IgD-negative memory B cell (primary cell): ENCODE results near the gene PRICKLE1. TPM values are rescaled to one million over a fixed set of nuclear protein-coding genes. Genes with fewer than 3 reads are reported as not detected.

Experiments
- H3K27ac Mint-ChIP-seq, 3 donors: one replicate each; pipeline ENCODE4 v1.8.0; 2020 to 2022; ENCODE audit warnings: mild to moderate bottlenecking in 3 of 3, mixed read lengths in 3 of 3, moderate library complexity in 1 of 3
- H3K27me3 Mint-ChIP-seq: one replicate; pipeline ENCODE4 v1.8.0; 2021; ENCODE audit warnings: mixed read lengths
- H3K36me3 Mint-ChIP-seq: one replicate; pipeline ENCODE4 v1.8.0; 2020; ENCODE audit warnings: mild to moderate bottlenecking, mixed read lengths
- H3K4me1 Mint-ChIP-seq, 3 donors: one replicate each; pipeline ENCODE4 v1.8.0; 2020 to 2022; ENCODE audit warnings: mixed read lengths in 3 of 3, mild to moderate bottlenecking in 1 of 3
- H3K4me3 Mint-ChIP-seq, 4 donors: one replicate each; pipeline ENCODE4 v1.8.0; 2020 to 2022; ENCODE audit warnings: mild to moderate bottlenecking in 4 of 4, mixed read lengths in 4 of 4, moderate library complexity in 3 of 4
- H3K9me3 Mint-ChIP-seq, 3 donors: one replicate each; pipeline ENCODE4 v1.8.0; 2020 to 2021; ENCODE audit warnings: mixed read lengths in 3 of 3, mild to moderate bottlenecking in 1 of 3
- polyA plus RNA-seq: library from polyadenylated mRNA; unstranded; fragments of 300-500 nt; fragmentation: Illumina TruSeq; gene quantifications from one replicate; pipeline ENCODE4 v1.2.3, GENCODE V29; 2021

The PRICKLE1 gene
- polyA plus RNA-seq, result 17.0 TPM

- H3K27me3 Mint-ChIP-seq, result peaks cover 46% of the 10 kb centered on the region
These were observed at the start of gene PRICKLE1 for GRCh38 chr12:42589465-42590329. Gene PRICKLE1, minus strand, starts transcription at chr12:42589746. Its CDS starts 117,230 bp downstream, at chr12:42472516.

DNA sequence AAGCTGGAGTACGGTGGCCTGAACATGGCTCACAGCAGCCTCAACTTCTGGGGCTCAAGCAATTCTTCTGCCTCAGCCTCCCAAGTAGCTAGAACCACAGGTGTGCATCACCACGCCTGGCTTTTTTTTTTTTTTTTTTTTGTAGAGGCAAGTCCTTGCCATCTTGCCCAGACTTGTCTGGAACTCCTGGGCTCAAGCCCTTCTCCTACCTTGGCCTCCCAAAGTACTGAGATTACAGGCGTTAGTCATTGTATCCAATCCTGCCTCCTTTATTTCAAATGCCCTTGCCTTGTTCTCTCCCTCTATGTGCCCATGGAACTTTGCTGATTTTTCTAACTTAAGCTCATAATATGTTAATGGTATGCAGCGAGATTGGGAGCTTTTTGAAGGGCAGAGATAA, 49.2 kb upstream of the PRICKLE1 start:
- Mint-ChIP-seq H3K27me3 (no peaks in the 10 kb centered on the region), H3K4me3 (no peak overlapping the region), H3K4me1 (no peaks in the 10 kb centered on the region), H3K9me3 (no peaks in the 10 kb centered on the region), H3K36me3 (no peaks in the 10 kb centered on the region), H3K27ac (no peak overlapping the region)

More at GRCh38 chr12:42589465-42590329, at the start of gene PRICKLE1:
- H3K4me1 Mint-ChIP-seq, result peaks cover 6 to 15% (median 8%) of the 10 kb centered on the region in 3 donors
- H3K27ac Mint-ChIP-seq, result peak within 1 kb of the TSS; percentile 43 to 86 (median 76)
- H3K4me3 Mint-ChIP-seq, result peak within 1 kb of the TSS; percentile 85 to 96 (median 92)
- no peaks in the 10 kb centered on the region for H3K36me3 Mint-ChIP-seq
- no peaks in the 10 kb centered on the region for H3K9me3 Mint-ChIP-seq

GRCh38 chr12:42638011-42638410, 48.5 kb upstream of the PRICKLE1 start:
- Mint-ChIP-seq H3K36me3 (no peaks in the 10 kb centered on the region), H3K4me3 (no peak overlapping the region), H3K27ac (no peak overlapping the region), H3K4me1 (no peaks in the 10 kb centered on the region), H3K27me3 (peaks cover 1% of the 10 kb centered on the region), H3K9me3 (peaks cover 0 to under 1% (median 0%) of the 10 kb centered on the region in 3 donors)

DNA sequence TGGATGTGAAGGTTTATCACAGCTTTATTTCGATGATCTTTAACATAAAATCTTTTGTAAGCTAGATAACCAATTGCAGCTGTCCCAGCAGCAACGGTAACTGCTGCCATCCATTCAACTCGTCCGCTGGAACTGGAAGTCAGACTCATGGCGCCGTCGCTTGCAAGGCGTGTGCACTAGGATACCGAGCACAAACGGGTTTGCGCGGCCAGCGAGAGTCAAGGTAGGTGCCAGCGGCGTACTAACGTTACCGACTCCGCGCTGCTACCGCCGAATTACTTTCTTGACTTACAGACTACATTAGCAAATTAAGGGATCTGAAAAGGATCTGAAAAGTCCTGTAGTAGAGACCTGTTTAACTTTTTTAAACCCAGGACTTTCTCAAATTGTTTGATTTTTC, 47.4 kb upstream of the PRICKLE1 start:
- Mint-ChIP-seq H3K4me3 (no peak overlapping the region), H3K27me3 (peaks cover 1% of the 10 kb centered on the region), H3K9me3 (peaks cover 0 to 2% (median 0%) of the 10 kb centered on the region in 3 donors), H3K4me1 (no peaks in the 10 kb centered on the region), H3K27ac (no peak overlapping the region), H3K36me3 (no peaks in the 10 kb centered on the region)

DNA sequence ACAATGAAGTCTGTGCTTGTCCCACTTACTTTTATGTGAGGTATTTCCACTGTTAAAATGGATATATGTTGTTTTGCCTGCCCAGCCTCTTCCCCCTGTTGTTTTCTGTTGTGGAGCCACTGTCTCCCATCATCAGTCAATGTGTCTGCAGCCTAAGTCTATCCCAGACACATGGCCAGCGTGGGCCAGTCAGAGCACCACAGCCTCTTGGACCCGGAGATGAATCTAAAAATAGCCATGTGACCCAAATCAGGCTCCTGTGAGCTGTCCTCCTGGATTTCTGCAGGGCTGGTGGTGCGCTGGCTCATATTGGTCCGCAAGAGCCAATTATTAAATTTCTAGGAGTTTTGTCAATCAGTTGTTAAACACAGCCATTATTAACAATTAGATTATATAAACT, 44.0 kb upstream of the PRICKLE1 start:
- no peaks in the 10 kb centered on the region for H3K4me1 Mint-ChIP-seq
- H3K27ac Mint-ChIP-seq, result no peak overlapping the region
- H3K9me3 Mint-ChIP-seq, result peaks cover 0 to 2% (median 0%) of the 10 kb centered on the region in 3 donors
- H3K27me3 Mint-ChIP-seq, result peaks cover 1% of the 10 kb centered on the region
- no peaks in the 10 kb centered on the region for H3K36me3 Mint-ChIP-seq
- H3K4me3 Mint-ChIP-seq, result no peak overlapping the region

DNA sequence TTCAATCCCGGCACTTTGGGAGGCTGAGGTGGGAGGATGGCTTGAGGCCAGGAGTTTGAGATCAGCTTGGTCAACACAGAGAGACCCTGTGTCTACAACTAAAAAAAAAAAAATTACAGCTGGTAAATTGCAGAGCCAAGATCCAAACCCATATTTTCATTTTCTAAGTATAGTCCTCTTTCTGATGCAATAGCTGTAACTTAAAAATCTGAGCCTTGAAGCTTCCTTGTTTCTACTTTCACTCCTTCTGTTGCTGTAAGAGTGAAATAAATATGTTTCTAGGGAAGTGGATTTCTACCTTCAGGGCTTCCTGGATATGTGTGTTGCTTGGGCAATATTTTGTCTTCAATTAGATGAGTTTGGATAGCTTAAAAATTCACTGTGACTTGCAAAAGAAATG, 42.0 kb upstream of the PRICKLE1 start:
- Mint-ChIP-seq H3K36me3 (no peaks in the 10 kb centered on the region), H3K9me3 (peaks cover 0 to 2% (median 0%) of the 10 kb centered on the region in 3 donors), H3K4me3 (no peak overlapping the region), H3K27ac (no peak overlapping the region), H3K4me1 (no peaks in the 10 kb centered on the region), H3K27me3 (peaks cover 1% of the 10 kb centered on the region)

DNA sequence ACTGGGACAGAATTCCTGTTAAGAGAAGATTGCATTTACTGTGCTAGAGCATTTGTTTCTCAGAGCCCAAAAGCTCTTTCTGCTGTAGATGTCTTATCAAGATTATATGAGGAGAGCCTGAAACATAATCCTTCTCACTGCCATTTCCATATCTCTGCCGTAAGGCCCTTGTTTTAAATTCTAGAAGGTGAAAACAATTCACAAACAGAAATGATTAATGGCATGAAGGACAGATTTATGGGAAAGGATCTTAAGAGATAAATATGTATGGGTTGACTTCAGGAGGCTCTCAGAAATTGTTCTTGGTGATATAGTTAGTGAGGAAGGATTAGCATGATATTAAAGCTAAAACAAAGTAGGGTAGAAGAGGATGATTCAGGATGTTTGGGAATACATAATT, 40.8 kb upstream of the PRICKLE1 start:
- H3K36me3 Mint-ChIP-seq, result no peaks in the 10 kb centered on the region
- H3K4me1 Mint-ChIP-seq, result no peaks in the 10 kb centered on the region
- no peak overlapping the region for H3K4me3 Mint-ChIP-seq
- no peak overlapping the region for H3K27ac Mint-ChIP-seq
- H3K9me3 Mint-ChIP-seq, result peaks cover 0 to 2% (median 0%) of the 10 kb centered on the region in 3 donors
- peaks cover 1% of the 10 kb centered on the region for H3K27me3 Mint-ChIP-seq

DNA sequence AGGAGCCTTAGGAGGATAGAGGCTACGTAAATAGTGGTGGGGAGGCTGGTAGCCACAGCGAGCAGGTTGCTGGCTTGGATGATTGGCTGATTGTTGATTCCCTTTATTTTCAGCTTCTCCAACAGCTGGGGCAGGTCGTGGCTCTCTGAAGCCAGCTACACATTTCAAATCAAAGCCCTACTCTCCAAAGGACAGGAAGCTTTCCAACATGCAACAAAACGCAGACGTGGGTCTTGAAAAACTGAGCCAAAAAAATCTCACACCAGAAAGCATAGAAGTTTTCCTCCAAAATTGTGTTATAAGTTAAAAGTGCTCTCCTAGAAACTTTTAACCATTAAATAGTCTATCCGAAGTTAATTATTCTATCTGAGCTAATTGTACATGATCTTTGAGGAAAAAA, 37.6 kb upstream of the PRICKLE1 start:
- no peak overlapping the region for H3K27ac Mint-ChIP-seq
- peaks cover 0 to 4% (median 2%) of the 10 kb centered on the region in 3 donors for H3K9me3 Mint-ChIP-seq
- H3K36me3 Mint-ChIP-seq, result no peaks in the 10 kb centered on the region
- no peaks in the 10 kb centered on the region for H3K27me3 Mint-ChIP-seq
- no peak overlapping the region for H3K4me3 Mint-ChIP-seq
- no peaks in the 10 kb centered on the region for H3K4me1 Mint-ChIP-seq

- no peaks in the 10 kb centered on the region for H3K4me1 Mint-ChIP-seq
- H3K27ac Mint-ChIP-seq, result no peak overlapping the region
- peaks cover 0 to 6% (median 2%) of the 10 kb centered on the region in 3 donors for H3K9me3 Mint-ChIP-seq
- H3K4me3 Mint-ChIP-seq, result no peak overlapping the region
- no peaks in the 10 kb centered on the region for H3K36me3 Mint-ChIP-seq
- no peaks in the 10 kb centered on the region for H3K27me3 Mint-ChIP-seq
These were observed 36.1 kb upstream of the PRICKLE1 start for GRCh38 chr12:42625611-42626010.

- no peak overlapping the region for H3K4me3 Mint-ChIP-seq
- peaks cover 1% of the 10 kb centered on the region for H3K36me3 Mint-ChIP-seq
- H3K4me1 Mint-ChIP-seq, result no peaks in the 10 kb centered on the region
- H3K27ac Mint-ChIP-seq, result no peak overlapping the region
- peaks cover 2 to 22% (median 10%) of the 10 kb centered on the region in 3 donors for H3K9me3 Mint-ChIP-seq
- H3K27me3 Mint-ChIP-seq, result peaks cover 1% of the 10 kb centered on the region
These were observed 28.1 kb upstream of the PRICKLE1 start for GRCh38 chr12:42617622-42618021.

- Mint-ChIP-seq H3K4me3 (no peak overlapping the region), H3K27ac (no peak overlapping the region), H3K4me1 (no peaks in the 10 kb centered on the region), H3K27me3 (peaks cover under 1% of the 10 kb centered on the region), H3K36me3 (peaks cover 4% of the 10 kb centered on the region), H3K9me3 (peaks cover 2 to 22% (median 8%) of the 10 kb centered on the region in 3 donors)
These were observed 25.5 kb upstream of the PRICKLE1 start for GRCh38 chr12:42615006-42615405.

- Mint-ChIP-seq H3K27me3 (no peaks in the 10 kb centered on the region), H3K36me3 (peaks cover 2% of the 10 kb centered on the region), H3K27ac (no peak overlapping the region), H3K4me1 (no peaks in the 10 kb centered on the region), H3K9me3 (peaks cover 1 to 8% (median 2%) of the 10 kb centered on the region in 3 donors), H3K4me3 (no peak overlapping the region)
These were observed 22.7 kb upstream of the PRICKLE1 start for GRCh38 chr12:42612231-42612613.

DNA sequence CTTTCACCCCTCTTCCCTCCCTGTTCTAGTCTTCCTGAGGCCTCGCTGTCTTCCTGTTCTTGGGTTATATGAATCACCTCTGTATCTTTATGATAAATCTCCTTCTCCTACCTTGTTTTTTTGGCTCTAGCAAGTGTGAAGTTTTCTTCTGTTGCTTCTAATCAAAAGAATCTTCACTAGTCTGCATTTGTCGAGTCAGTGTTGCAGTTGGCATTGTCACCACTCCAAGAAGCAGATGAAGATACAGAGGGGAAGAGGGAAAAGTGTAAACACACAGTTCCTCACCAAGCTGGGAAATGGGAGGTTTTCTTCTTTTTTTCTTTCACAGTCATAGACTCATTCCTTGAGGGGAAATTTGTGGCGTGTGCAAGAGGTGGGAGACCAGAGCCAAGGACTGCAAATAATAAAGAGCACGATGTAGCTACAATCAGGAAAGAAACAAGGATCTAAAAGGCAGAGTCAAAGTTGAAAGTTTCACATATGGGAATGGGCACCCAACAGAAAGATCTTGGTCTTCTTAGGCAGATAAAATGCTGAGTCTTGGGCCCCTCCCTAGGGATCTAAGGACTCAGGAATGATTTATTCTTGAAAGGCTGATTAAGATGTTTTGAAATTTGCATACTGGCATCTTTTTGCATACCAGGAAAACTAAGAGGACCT, 22.2 kb upstream of the PRICKLE1 start:
- H3K36me3 Mint-ChIP-seq, result peaks cover 2% of the 10 kb centered on the region
- no peaks in the 10 kb centered on the region for H3K4me1 Mint-ChIP-seq
- H3K27ac Mint-ChIP-seq, result no peak overlapping the region
- peaks cover 1 to 8% (median 2%) of the 10 kb centered on the region in 3 donors for H3K9me3 Mint-ChIP-seq
- H3K27me3 Mint-ChIP-seq, result no peaks in the 10 kb centered on the region
- H3K4me3 Mint-ChIP-seq, result no peak overlapping the region

DNA sequence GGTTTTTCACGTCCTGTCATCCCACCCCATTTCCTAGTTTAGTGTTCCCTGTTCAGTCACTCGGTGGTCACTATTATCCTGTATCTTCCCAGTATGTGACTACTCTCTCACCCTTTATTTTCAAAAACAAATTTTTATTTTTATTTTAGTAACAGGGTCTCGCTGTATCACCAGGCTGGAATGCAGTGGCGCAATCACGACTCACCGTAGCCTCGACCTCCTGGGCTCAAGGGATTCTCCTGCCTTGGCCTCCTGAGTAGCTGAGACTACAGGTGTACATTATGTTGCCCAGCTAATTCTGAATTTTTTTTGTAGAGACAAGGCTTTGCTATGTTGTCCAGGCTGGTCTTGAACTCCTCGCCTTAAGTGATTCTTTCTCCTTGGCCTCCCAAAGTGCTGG, 20.1 kb upstream of the PRICKLE1 start:
- Mint-ChIP-seq H3K9me3 (peaks cover 2 to 3% (median 3%) of the 10 kb centered on the region in 3 donors), H3K36me3 (peaks cover 2% of the 10 kb centered on the region), H3K27me3 (peaks cover 2% of the 10 kb centered on the region), H3K4me3 (no peak overlapping the region), H3K27ac (no peak overlapping the region), H3K4me1 (no peaks in the 10 kb centered on the region)

- H3K4me3 Mint-ChIP-seq, result no peak overlapping the region
- peaks cover 2% of the 10 kb centered on the region for H3K36me3 Mint-ChIP-seq
- no peak overlapping the region for H3K27ac Mint-ChIP-seq
- peaks cover 0 to 2% (median 0%) of the 10 kb centered on the region in 3 donors for H3K9me3 Mint-ChIP-seq
- no peaks in the 10 kb centered on the region for H3K4me1 Mint-ChIP-seq
- H3K27me3 Mint-ChIP-seq, result peaks cover 2% of the 10 kb centered on the region
These were observed 18.8 kb upstream of the PRICKLE1 start for GRCh38 chr12:42608196-42608825.
